Measurements from ENCODE around the gene ARHGEF10L.

- TF ChIP-seq CTCF (IDR thresholded peaks at IDR 0.05; ENCODE audit: borderline replicate concordance, extremely low read depth, low read length, poor library complexity, severe bottlenecking) (no peak), EZH2 (IDR thresholded peaks at IDR 0.05; ENCODE audit: borderline replicate concordance, low read depth, low read length, severe bottlenecking) (no peak)
Observed at GRCh38 chr1:17731460-17731859, 192.0 kb downstream of the ARHGEF10L start.
